Hepatocyte (in vitro differentiated cells): ENCODE measurements around the gene C1orf21. TPM values are rescaled to one million over a fixed set of nuclear protein-coding genes. Genes with fewer than 3 reads are reported as not detected.

Experiments
- DNase-seq: peaks from one replicate; pipeline ENCODE4 v3.0.0-alpha.2; 2016; ENCODE audit warnings: low spot score
- H2AFZ ChIP-seq: fragments of 200-600 bp; sonication (generic); 2 replicates; pipeline ENCODE4 v1.6.0; 2016; ENCODE audit warnings: antibody characterized with exemption, mild to moderate bottlenecking
- H3K27ac ChIP-seq: fragments of 200-600 bp; sonication (generic); 2 replicates; pipeline ENCODE4 v1.5.1; 2016; ENCODE audit warnings: mild to moderate bottlenecking
- H3K27me3 ChIP-seq: fragments of 200-600 bp; sonication (generic); 2 replicates; pipeline ENCODE4 v1.6.1; 2016
- H3K36me3 ChIP-seq: fragments of 200-600 bp; sonication (generic); replicated peaks from 2 replicates; pipeline ENCODE4 v1.5.1; 2016; ENCODE audit warnings: low read depth; ENCODE audit not compliant: insufficient read depth
- H3K4me1 ChIP-seq: fragments of 200-600 bp; sonication (generic); 2 replicates; pipeline ENCODE4 v1.5.1; 2016; ENCODE audit warnings: mild to moderate bottlenecking, moderate library complexity; ENCODE audit not compliant: insufficient read depth
- H3K4me2 ChIP-seq: fragments of 200-600 bp; sonication (generic); 2 replicates; pipeline ENCODE4 v1.6.0; 2016
- H3K4me3 ChIP-seq: fragments of 200-600 bp; sonication (generic); 2 replicates; pipeline ENCODE4 v1.5.1; 2016; ENCODE audit warnings: mild to moderate bottlenecking
- H3K79me2 ChIP-seq: fragments of 200-600 bp; sonication (generic); 2 replicates; pipeline ENCODE4 v1.6.0; 2017; ENCODE audit warnings: mild to moderate bottlenecking
- H3K9me2 ChIP-seq: fragments of 200-600 bp; sonication (generic); replicated peaks from 2 replicates; pipeline ENCODE4 v1.6.0; 2017; ENCODE audit warnings: mild to moderate bottlenecking; ENCODE audit not compliant: insufficient read depth
- H3K9me3 ChIP-seq: fragments of 200-600 bp; sonication (generic); 2 replicates; pipeline ENCODE4 v1.5.1; 2016; ENCODE audit warnings: low read depth, mild to moderate bottlenecking
- H4K20me1 ChIP-seq: fragments of 200-600 bp; sonication (generic); 2 replicates; pipeline ENCODE4 v1.6.0; 2016; ENCODE audit warnings: mild to moderate bottlenecking; ENCODE audit not compliant: insufficient read depth, poor library complexity, severe bottlenecking
- EZH2 ChIP-seq: fragments of 200-600 bp; sonication (generic); IDR thresholded peaks from 2 replicates; pipeline ENCODE4 v1.6.1; 2016; ENCODE audit warnings: antibody characterized with exemption, mild to moderate bottlenecking, borderline replicate concordance
- EZH2phosphoT487 ChIP-seq: fragments of 200-600 bp; sonication (generic); IDR thresholded peaks from one replicate; pipeline ENCODE4 v1.6.1; 2018; ENCODE audit warnings: antibody characterized with exemption, mild to moderate bottlenecking, low read depth, moderate library complexity; ENCODE audit not compliant: unreplicated experiment, severe bottlenecking
- WGBS: methylation state at CpG from one replicate; pipeline ENCODE4 v1.1.6; 2016; ENCODE audit warnings: low lambda C conversion rate; ENCODE audit errors: missing lambda C conversion rate; 5-methylcytosine and 5-hydroxymethylcytosine counted together
- polyA plus RNA-seq: library from polyadenylated mRNA; unstranded; fragments of >200 nt; fragmentation: Nextera tagmentation; extraction: Ambion mirVana; gene quantifications from 2 replicates; pipeline ENCODE4 v1.2.1, GENCODE V29; 2016
- total RNA-seq: library from RNA; depleted of rRNA; stranded (reverse); fragments of >200 nt; gene quantifications from 2 replicates; pipeline ENCODE4 v1.2.3, GENCODE V29; 2014
- TF ChIP-seq, protein P1 (sequence below): fragments of 200-600 bp; sonication (generic); IDR thresholded peaks from 2 replicates; pipeline ENCODE4 v1.5.1; 2016; ENCODE audit warnings: antibody characterized with exemption, mild to moderate bottlenecking; ENCODE audit not compliant: poor library complexity

Gene C1orf21
- total and polyA plus RNA-seq, 2 experiments from 2014 or later = 26.9 to 37.9 TPM

DNA sequence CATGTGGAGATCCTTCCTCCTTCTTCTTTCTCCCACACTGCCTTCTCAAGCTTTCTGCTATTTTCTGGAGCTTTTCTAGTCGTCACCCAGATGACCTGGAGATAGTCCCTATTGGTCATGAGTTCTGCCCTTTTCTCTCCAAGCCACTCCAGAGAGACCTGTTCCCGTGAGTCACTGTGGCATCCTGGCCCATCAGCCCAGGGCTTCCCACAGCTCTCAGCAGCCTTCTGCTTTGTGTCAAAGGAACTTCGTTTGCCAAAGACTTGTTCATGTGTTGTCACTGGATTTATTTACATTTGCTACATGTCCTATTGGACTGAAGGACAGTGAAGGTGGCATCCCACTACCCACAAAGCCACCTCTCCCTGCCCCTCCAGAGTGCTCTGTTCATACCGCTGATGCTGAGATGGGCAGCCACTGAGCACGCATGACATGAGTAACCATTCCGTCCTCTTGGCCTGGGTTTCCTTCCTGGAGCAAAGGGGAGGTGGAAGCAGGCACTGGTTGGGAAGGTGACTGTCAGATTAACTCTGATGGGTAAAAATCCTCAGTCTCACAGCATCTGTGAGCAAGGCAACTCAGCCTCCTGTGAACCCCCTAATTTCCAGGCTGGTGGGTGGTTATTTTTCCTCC lies 248.6 kb downstream of the C1orf21 start:
- Histone ChIP-seq H3K9me2 (no peaks in the 10 kb centered on the region), H3K79me2 (no peaks in the 10 kb centered on the region), H4K20me1 (no peaks in the 10 kb centered on the region), H3K36me3 (no peaks in the 10 kb centered on the region), H3K27me3 (no peaks in the 10 kb centered on the region), H3K9me3 (no peaks in the 10 kb centered on the region), H3K4me2 (no peak overlapping the region), H3K4me1 (no peaks in the 10 kb centered on the region), H3K4me3 (no peak overlapping the region), H2AFZ (no peak overlapping the region), H3K27ac (no peak overlapping the region)
- no peak for DNase-seq
- WGBS = 81% methylated on average over 6 of the region's 6 CpGs
- no peak for TF ChIP-seq EZH2phosphoT487

DNA sequence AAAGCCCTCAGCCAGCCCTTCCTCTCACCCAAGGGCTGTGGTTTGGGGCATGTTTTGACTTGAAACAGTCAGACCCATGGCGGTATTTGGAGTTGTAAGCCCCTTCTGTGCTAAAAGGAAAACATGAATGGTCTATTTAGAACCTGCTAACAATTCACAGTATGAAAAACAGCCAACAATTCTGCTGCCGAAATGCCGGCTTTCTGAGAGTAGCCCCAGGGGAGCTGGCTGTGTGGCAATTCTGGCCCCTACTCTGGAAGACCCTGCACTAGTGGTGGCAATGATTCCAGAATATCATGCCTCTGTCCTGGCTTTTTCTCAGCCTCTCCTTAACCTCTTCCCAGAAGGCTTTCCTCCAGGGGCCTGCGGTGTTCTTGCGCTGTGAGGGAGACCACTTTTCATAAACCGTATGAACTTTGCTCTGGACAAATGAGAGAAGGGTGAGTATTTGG lies 249.2 kb downstream of the C1orf21 start:
- H3K27ac ChIP-seq = no peak overlapping the region
- H2AFZ ChIP-seq = no peak overlapping the region
- WGBS = 89% methylated on average over 6 of the region's 6 CpGs
- H3K79me2 ChIP-seq = no peaks in the 10 kb centered on the region
- no peaks in the 10 kb centered on the region for H3K27me3 ChIP-seq
- no peak for DNase-seq
- H3K36me3 ChIP-seq = no peaks in the 10 kb centered on the region
- no peaks in the 10 kb centered on the region for H4K20me1 ChIP-seq
- TF ChIP-seq EZH2phosphoT487 (no peak), EZH2 (no peak)
- TF ChIP-seq, protein P1, sequence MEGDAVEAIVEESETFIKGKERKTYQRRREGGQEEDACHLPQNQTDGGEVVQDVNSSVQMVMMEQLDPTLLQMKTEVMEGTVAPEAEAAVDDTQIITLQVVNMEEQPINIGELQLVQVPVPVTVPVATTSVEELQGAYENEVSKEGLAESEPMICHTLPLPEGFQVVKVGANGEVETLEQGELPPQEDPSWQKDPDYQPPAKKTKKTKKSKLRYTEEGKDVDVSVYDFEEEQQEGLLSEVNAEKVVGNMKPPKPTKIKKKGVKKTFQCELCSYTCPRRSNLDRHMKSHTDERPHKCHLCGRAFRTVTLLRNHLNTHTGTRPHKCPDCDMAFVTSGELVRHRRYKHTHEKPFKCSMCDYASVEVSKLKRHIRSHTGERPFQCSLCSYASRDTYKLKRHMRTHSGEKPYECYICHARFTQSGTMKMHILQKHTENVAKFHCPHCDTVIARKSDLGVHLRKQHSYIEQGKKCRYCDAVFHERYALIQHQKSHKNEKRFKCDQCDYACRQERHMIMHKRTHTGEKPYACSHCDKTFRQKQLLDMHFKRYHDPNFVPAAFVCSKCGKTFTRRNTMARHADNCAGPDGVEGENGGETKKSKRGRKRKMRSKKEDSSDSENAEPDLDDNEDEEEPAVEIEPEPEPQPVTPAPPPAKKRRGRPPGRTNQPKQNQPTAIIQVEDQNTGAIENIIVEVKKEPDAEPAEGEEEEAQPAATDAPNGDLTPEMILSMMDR = no peak
- H3K4me1 ChIP-seq = no peaks in the 10 kb centered on the region
- no peak overlapping the region for H3K4me2 ChIP-seq
- H3K9me2 ChIP-seq = no peaks in the 10 kb centered on the region
- no peak overlapping the region for H3K4me3 ChIP-seq
- no peaks in the 10 kb centered on the region for H3K9me3 ChIP-seq

DNA sequence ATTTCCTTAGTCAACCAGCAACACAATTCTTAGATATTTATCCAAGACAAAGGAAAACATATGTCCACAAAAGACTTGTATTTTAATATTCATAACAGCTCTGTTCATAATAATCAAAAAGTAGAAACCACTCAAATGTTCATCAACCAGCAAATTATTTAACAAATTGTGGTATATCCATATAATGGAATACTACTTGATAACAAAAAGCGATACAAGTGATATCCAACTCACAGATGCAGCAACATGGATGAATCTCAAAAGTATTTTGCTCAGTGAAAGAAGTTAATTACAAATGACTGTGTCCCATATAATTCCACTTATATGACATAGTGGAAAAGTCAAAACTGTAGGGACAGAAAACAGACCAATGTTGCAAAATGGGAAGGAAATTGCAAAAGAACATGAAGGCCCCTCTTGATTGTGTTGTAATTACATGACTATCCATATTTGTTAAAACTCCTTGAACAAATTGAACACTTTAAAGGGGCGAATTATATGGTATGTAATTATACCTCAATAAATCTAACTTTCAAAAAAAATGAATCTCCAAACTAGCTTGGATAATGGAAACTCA lies 250.9 kb downstream of the C1orf21 start:
- H3K79me2 ChIP-seq = no peaks in the 10 kb centered on the region
- H3K9me3 ChIP-seq = no peaks in the 10 kb centered on the region
- H3K27me3 ChIP-seq = no peaks in the 10 kb centered on the region
- H3K9me2 ChIP-seq = no peaks in the 10 kb centered on the region
- H3K36me3 ChIP-seq = no peaks in the 10 kb centered on the region
- H3K4me3 ChIP-seq = no peak overlapping the region
- H3K27ac ChIP-seq = no peak overlapping the region
- H3K4me1 ChIP-seq = no peaks in the 10 kb centered on the region
- DNase-seq = no peak
- WGBS = 97% methylated on average over 2 of the region's 2 CpGs
- no peak overlapping the region for H2AFZ ChIP-seq
- no peaks in the 10 kb centered on the region for H4K20me1 ChIP-seq
- TF ChIP-seq EZH2phosphoT487 (no peak), EZH2 (no peak)
- TF ChIP-seq, protein P1 = no peak
- no peak overlapping the region for H3K4me2 ChIP-seq

DNA sequence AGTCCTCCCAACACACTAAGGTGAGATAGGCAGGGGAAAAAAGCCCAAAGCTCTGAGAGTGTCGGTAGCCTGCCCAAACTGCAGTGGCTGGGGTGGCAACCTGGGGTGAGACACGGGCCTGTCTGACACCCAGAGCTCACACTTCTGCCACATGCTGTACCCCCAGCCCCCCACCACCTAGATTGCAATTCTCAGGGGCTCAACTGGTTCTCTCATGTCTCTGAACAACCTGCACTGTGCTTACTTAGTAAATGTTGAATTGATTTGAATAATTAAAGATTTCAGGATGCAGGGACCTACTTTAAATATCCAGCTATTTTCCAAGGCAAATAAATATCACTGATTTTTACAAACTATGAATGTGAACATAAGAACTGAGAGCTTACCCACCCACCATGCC lies 252.4 kb downstream of the C1orf21 start:
- Histone ChIP-seq H3K4me3 (no peak overlapping the region), H4K20me1 (no peaks in the 10 kb centered on the region), H3K9me3 (no peaks in the 10 kb centered on the region), H3K4me2 (no peak overlapping the region), H3K79me2 (no peaks in the 10 kb centered on the region), H3K9me2 (no peaks in the 10 kb centered on the region), H3K36me3 (no peaks in the 10 kb centered on the region), H2AFZ (no peak overlapping the region), H3K4me1 (no peaks in the 10 kb centered on the region), H3K27ac (no peak overlapping the region), H3K27me3 (no peaks in the 10 kb centered on the region)
- TF ChIP-seq, protein P1 = no peak
- TF ChIP-seq EZH2 = no peak
- TF ChIP-seq EZH2phosphoT487 = no peak
- DNase-seq = no peak
- WGBS = 88% methylated on average over 2 of the region's 2 CpGs
